Muscle of leg (tissue), 11 donors: ENCODE measurements around the gene LRRC58. TPM values are rescaled to one million over a fixed set of nuclear protein-coding genes. Genes with fewer than 3 reads are reported as not detected.
A peak's percentile ranks its signal among the peaks of the same experiment; 100 is the strongest.

Source experiments
- DNase-seq: peaks from one replicate; pipeline ENCODE4 v3.0.0; 2013
- H3K27ac ChIP-seq: one replicate; pipeline ENCODE4 v1.5.1; 2013; ENCODE audit warnings: mild to moderate bottlenecking, low read length, control low read depth
- H3K27me3 ChIP-seq: one replicate; pipeline ENCODE4 v1.6.1; 2013; ENCODE audit warnings: low read length; ENCODE audit not compliant: control insufficient read depth, insufficient read depth
- H3K36me3 ChIP-seq: one replicate; pipeline ENCODE4 v1.6.1; 2013; ENCODE audit warnings: low read length; ENCODE audit not compliant: control insufficient read depth, insufficient read depth
- H3K4me1 ChIP-seq: one replicate; pipeline ENCODE4 v1.6.1; 2013; ENCODE audit warnings: low read length; ENCODE audit not compliant: control insufficient read depth, insufficient read depth
- H3K4me3 ChIP-seq: one replicate; pipeline ENCODE4 v1.5.1; 2013; ENCODE audit warnings: low read length, control low read depth
- H3K9me3 ChIP-seq: replicated peaks from 2 replicates; pipeline ENCODE4 v1.6.1; 2013; ENCODE audit warnings: low read depth, low read length; ENCODE audit not compliant: control insufficient read depth
- WGBS: methylation state at CpG from one replicate; pipeline ENCODE4 v1.1.5; 2013; ENCODE audit warnings: missing lambda C conversion rate; ENCODE audit not compliant: insufficient coverage; 5-methylcytosine and 5-hydroxymethylcytosine counted together
- polyA plus RNA-seq, 8 donors: library from polyadenylated mRNA; unstranded; fragments of 120-200 nt; gene quantifications; one replicate each; pipeline versions ENCODE4 v1.2.1 to v1.2.3, GENCODE V29; 2013; ENCODE audit warnings: inconsistent platforms in 1 of 8, low replicate concordance in 1 of 8; ENCODE audit not compliant: insufficient read length in 8 of 8, insufficient read depth in 1 of 8
- total RNA-seq: library from RNA; stranded (reverse); fragments of 120-200 nt; gene quantifications from one replicate; pipeline ENCODE4 v1.2.4, GENCODE V29; 2013

LRRC58 gene
- total and polyA plus RNA-seq, 9 donors = 9.0 to 18.7 (median 13.8) TPM

- no peaks in the 10 kb centered on the region for H3K9me3 ChIP-seq
- WGBS = 0% methylated on average over 4 of the region's 15 CpGs
- peaks cover 3% of the 10 kb centered on the region for H3K4me1 ChIP-seq
- H3K27me3 ChIP-seq = peaks cover 12% of the 10 kb centered on the region
- H3K27ac ChIP-seq = no peak overlapping the region
- H3K4me3 ChIP-seq = peak overlapping the region; percentile 43
- H3K36me3 ChIP-seq = no peaks in the 10 kb centered on the region
- no peak for DNase-seq
Observed at GRCh38 chr3:120285508-120285841, 63.7 kb downstream of the LRRC58 start.

- Histone ChIP-seq H3K36me3 (no peaks in the 10 kb centered on the region), H3K27me3 (peaks cover 12% of the 10 kb centered on the region), H3K4me3 (peak within 1 kb of the TSS; percentile 54), H3K27ac (no peak within 1 kb of the TSS), H3K4me1 (peaks cover 3% of the 10 kb centered on the region), H3K9me3 (no peaks in the 10 kb centered on the region)
- peak; percentile 23 for DNase-seq
- WGBS = 2% methylated on average over 68 of the region's 72 CpGs
Observed at GRCh38 chr3:120284747-120285507, 64.2 kb downstream of the LRRC58 start, which contains the start of gene GPR156. TSS of gene GPR156 (minus strand) at chr3:120285222. CDS start at chr3:120244098, 41,124 bp downstream.

DNA sequence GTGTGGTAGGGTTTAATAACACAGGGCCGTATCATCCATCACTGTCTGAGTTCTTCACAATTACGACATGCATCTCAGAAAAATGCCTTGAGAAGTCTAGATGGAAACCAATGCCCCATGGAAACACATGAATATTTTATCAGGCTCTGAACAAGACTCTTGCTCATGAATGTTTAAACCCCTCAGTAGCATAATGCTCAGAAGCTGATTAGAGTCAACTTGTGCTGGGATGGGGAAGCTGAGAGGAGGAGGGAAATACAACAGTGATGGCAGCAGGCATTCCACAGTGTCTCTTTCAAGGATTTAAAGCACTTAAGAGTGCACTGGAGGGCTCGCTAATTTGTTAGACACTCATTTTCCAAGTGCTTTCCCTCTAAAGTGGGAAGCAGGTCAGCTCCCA is 67.9 kb downstream of the LRRC58 start:
- 100% methylated on average over 2 of the region's 3 CpGs for WGBS
- DNase-seq = no peak
- H3K4me3 ChIP-seq = no peak overlapping the region

DNA sequence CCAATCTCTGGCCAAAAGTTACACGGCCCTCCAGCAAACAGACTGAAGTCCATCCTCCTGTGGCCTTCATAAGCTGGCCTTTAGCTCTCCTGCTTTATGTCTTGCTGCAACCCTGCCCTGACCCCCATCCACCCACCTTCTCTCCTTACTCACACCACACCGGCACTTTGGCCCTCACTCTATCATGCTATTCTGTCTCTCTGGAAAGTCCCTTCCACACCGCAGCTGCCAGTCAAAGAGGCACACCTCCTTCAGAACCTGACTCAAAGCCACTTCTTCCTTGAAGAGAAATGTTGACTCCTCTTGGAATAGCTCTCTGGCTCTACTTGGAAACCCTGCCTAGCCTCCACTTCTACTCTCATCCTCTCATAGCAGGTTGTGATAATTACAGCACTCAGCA is 68.6 kb downstream of the LRRC58 start:
- Histone ChIP-seq H3K4me1 (peaks cover 5% of the 10 kb centered on the region), H3K9me3 (no peaks in the 10 kb centered on the region), H3K4me3 (no peak overlapping the region), H3K27ac (no peak overlapping the region), H3K36me3 (no peaks in the 10 kb centered on the region), H3K27me3 (peaks cover 9% of the 10 kb centered on the region)
- DNase-seq = no peak
- 86% methylated on average over 2 of the region's 3 CpGs for WGBS

More for the DNA sequence above, 67.9 kb downstream of the LRRC58 start:
- H3K27me3 ChIP-seq = peaks cover 9% of the 10 kb centered on the region
- H3K27ac ChIP-seq = no peak overlapping the region
- no peaks in the 10 kb centered on the region for H3K9me3 ChIP-seq
- H3K36me3 ChIP-seq = no peaks in the 10 kb centered on the region
- peaks cover 3% of the 10 kb centered on the region for H3K4me1 ChIP-seq

DNA sequence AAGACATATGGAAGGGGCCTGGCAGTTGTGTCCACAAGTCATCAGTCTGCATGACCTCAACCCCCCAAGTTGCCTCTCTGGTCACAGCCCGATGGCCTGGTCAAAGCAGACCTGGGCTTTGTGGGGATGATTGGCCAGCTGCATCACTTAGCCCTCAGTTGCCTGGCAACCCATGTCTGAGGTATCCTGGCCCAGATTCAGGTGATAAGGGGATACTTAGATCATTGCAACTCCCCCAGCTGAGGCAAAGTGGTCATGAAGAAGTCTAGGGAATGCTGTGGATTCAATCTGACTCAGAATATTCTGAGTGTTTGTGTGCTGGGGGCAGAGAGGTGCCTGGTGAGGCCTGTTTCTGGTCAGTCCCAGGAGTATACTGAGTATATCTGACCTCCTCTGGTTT is 69.1 kb downstream of the LRRC58 start:
- Histone ChIP-seq H3K4me3 (no peak overlapping the region), H3K9me3 (no peaks in the 10 kb centered on the region), H3K36me3 (no peaks in the 10 kb centered on the region), H3K27me3 (peaks cover 9% of the 10 kb centered on the region), H3K27ac (no peak overlapping the region), H3K4me1 (peaks cover 3% of the 10 kb centered on the region)
- no peak for DNase-seq
- no CpG with 5 or more reads among the region's 1 CpG for WGBS

DNA sequence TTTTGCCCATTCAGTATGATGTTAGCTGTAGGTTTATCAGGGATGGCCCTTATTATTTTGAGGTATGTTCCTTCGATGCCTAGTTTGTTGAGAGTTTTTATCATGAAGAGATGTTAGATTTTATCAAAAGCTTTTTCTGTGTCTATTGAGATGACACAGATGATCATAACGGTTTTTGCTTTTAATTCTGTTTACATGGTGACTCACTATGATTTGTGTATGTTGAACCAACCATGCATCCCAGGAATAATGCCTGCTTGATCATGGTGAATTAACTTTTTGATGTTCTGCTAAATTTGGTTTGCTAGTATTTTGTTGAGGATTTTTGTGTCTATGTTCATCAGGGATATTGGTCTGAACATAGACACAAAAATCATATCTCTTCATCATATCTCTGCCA is 72.4 kb downstream of the LRRC58 start:
- Histone ChIP-seq H3K27ac (no peak overlapping the region), H3K27me3 (no peaks in the 10 kb centered on the region), H3K4me3 (no peak overlapping the region), H3K9me3 (no peaks in the 10 kb centered on the region), H3K4me1 (peaks cover 11% of the 10 kb centered on the region), H3K36me3 (no peaks in the 10 kb centered on the region)
- WGBS = 80% methylated on average over 1 of the region's 2 CpGs
- DNase-seq = no peak

- Histone ChIP-seq H3K4me3 (peak overlapping the region; percentile 8), H3K36me3 (no peaks in the 10 kb centered on the region), H3K27ac (peak overlapping the region; percentile 60), H3K4me1 (peaks cover 12% of the 10 kb centered on the region), H3K27me3 (no peaks in the 10 kb centered on the region), H3K9me3 (no peaks in the 10 kb centered on the region)
- DNase-seq = peak; percentile 82
- 30% methylated on average over 3 of the region's 4 CpGs for WGBS
Observed at GRCh38 chr3:120275618-120276017, 73.5 kb downstream of the LRRC58 start.

GRCh38 chr3:120274739-120275167 is 74.4 kb downstream of the LRRC58 start:
- Histone ChIP-seq H3K4me1 (peaks cover 12% of the 10 kb centered on the region), H3K4me3 (no peak overlapping the region), H3K36me3 (no peaks in the 10 kb centered on the region), H3K27me3 (no peaks in the 10 kb centered on the region), H3K27ac (peak overlapping the region; percentile 5), H3K9me3 (no peaks in the 10 kb centered on the region)
- peak; percentile 84 for DNase-seq
- WGBS = 32% methylated on average over 3 of the region's 5 CpGs

Other genes with a start within 250 kb of the LRRC58 start
- 2.1 TPM for gene GPR156, start 64.1 kb downstream of the LRRC58 start, total RNA-seq
- gene GPR156, start 64.1 kb downstream of the LRRC58 start, polyA plus RNA-seq = 1 to 10 TPM; 1.6 to 3.1 (median 2.2) TPM
- 934 TPM for gene FSTL1, start 101.6 kb upstream of the LRRC58 start, total RNA-seq
- 1,000 to 10,000 TPM in 1 of 8 donors, 100 to 1,000 TPM in 7; 385 to 1,043 (median 653) TPM for gene FSTL1, start 101.6 kb upstream of the LRRC58 start, polyA plus RNA-seq
- gene NDUFB4, start 247.0 kb upstream of the LRRC58 start, total RNA-seq = 131 TPM
- gene NDUFB4, start 247.0 kb upstream of the LRRC58 start, polyA plus RNA-seq = 100 to 1,000 TPM; 164 to 194 (median 177) TPM